ENCODE measurements around the gene DLX4.

The DLX4 gene

DNA sequence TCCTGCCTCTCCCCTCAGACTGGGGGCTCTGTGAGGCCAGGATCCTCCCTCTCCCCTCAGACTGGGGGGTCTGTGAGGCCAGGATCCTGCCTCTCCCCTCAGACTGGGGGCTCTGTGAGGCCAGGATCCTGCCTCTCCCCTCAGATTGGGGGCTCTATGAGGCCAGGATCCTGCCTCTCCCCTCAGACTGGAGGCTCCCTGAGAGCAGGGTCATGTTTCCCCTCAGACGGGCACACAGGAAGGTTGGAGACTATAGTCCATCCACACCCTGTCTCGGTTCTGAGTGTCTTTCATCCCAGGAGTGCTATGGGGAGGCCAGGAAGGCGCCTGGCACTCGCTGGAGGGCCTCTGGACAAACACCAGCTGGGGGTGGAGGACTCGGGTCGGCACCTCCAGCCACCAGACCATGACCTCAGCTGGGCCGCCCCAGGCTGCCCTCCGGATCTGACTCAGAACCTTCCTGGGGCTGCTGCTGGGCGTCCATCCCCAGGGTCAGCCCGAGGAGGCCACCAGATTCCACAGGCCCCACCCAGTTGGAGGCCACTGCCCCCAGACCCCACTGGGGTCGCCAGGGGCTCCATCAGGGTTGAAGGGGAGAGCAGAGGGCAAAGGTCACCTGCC lies 21.9 kb upstream of the DLX4 start:
- no peak for DNase-seq (ENCODE audit: low read depth in 2 of 2)

DNA sequence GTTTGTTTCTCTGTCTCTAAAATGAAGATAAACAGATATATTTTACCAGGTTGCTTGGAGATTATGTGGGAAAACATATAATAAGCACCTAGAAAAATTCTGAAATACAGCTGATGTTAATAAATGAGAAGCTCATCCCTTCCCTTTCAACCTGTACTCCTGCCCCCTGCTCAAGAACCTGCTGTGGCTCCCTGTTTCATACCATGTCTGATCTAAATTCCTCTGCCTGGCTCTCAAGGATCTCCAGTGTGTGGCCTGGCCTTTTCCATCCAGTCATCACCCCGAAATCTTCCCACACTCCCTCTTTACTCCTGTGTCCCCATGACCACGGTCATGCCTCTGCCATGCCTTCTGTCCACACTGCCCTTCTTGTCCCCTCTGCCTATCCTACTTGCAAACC lies 19.4 kb upstream of the DLX4 start:
- no peak for DNase-seq (ENCODE audit: low read depth in 2 of 2)

DNA sequence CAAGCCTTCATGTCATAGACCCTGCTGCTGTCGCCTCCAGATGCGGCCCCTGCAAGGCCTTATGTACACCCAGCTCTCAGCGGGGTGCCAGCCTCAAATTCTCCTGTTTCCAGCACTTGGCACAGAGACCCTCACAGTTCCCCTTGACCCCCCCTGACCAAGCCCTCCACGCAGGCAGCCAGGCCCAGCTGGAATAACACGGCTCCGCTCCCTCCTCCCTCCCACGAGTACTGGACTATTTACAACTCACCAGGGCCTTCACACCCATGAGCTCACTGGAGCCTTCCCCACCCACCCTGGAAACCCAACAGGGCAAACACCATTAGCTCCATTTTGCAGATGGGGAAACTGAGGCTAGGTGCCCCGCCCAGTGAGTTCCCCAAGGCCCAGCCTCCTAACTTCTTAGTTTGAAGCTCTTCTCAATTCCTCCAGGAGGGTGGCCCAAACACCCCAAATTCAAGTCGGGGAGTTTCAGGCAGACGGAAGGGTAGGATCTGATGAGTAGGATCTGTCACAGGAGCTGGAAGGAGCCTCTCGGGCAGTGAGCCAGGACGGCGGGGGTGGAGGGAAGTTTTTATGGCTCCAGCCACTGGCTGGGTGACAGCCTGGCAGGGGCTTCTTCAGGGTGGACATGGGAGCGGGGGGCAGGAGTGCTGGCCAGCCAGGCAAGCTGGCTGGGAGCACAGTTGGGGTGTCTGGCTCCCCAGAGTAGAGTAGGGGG lies 17.5 kb upstream of the DLX4 start:
- no peak for DNase-seq (ENCODE audit: low read depth in 2 of 2)

DNA sequence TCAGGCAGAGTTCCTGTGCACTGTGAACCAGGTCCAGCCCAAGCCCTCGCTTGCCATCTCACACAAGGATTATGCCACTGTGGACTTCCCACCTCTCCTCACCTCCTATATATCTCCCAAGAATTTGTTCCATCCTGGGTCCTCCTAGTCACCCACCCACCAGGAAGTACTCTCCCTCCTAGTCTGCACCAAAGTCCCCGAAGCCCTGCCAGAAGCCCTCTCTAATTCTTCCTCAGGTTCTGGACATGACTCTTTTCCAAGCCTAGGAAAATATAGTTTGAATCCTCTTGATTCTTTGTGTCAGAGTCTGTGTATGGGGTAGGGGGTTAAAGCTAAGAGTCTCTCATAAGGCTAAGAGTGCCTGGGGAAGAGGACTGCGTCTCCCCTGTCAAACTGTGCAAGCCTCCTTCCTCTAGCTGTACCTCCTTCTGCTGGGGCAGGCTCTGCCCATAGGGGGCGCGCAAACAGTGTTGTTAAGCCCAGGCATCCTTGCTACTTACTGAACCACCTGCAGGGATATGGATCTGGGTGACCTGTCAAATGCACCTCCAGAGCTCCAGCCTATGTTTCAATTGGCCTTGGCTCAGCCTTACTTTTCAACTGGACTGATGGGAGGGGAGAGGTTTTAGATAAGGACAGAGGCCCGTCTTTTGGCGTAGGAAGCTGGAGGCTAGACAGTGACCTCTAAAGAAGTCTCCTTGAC lies 16.6 kb upstream of the DLX4 start:
- peak; percentile 75 for DNase-seq (ENCODE audit: low read depth in 2 of 2)

DNA sequence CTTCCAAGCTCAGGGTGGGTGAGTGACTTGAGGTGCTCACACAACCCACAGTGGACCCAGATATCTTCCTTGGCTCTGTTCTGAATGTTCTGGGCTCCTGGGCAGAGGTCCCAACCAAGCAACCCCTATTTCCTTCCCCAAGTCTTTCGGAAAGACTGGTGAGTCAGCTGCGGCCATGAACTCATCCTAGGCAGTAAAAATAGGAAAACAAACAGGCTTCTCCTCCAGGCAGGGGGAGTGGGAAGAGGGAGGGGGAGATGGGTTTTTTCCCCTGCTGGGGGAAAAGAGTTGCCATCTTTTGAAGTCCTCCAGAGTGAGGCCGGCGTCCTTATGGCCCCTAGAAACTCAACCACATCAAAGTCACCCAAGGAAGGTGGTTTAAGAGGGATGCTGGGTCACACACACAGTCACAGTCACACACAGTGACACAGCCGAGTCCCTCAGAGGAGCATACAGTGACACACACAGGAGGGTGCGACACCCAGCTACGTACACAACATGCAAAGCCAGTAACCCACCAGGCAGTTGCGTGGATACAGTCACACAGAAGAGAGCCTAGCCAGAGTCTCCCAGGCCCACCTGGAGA lies 16.0 kb upstream of the DLX4 start:
- DNase-seq (ENCODE audit: low read depth in 2 of 2) = no peak

DNA sequence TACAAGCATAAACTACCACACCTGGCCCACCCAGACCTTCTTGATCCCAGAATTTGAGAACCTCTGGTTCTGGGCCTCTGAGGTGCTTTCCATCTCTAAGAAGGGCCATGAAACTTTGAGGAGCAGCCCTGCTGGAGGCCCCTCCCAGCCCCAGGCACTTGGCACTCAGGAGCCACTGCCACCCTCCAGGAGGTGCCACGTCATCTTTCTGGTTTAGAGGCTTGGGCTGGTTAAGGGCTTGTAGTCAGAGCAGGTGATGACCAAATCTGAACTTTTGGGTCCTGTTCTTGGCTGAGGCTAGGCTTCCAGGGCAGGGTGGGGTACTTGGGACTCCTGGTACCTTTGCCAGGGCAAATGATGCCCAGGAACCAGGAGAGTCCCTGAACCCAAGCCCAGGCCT lies 13.8 kb upstream of the DLX4 start:
- no peak for DNase-seq (ENCODE audit: low read depth in 2 of 2)

DNA sequence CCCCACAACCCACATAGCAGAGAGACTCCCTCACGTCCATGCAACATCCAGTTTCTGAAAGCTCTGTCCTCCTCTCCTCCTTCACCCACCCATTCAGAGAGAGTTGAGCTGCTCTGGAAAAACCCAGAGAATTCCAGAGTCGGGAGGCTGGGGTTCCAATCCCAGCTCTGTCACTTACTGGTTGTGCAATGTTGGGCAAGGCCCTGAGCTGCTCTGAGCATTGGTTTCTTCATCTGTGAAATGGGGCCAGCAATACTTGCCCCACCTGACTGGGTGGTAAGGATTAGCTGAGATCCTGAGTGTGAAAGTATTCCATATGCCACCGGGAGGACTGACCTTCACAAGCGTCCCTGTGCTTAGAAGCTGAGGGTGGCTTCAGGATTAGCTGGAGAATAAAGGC lies 12.2 kb upstream of the DLX4 start:
- no peak for DNase-seq (ENCODE audit: low read depth in 2 of 2)

DNA sequence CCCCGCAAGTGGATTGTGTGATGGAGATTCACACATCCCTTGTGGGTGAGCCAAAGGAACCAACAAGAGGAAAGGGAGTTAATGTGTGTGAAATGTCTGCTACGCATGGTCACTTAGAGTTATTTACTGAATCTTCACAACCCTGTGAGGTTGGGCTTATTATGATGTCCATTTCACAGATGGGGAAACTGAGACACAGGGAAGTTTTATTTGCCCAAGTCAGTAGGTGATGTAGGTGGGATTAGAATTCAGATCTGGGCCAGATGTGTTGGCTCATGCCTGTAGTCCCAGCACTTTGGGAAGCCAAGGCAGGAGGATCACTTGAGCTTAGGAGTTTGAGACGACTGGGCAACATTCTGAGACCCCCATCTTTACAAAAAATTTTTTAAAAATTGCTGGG lies 11.6 kb upstream of the DLX4 start:
- no peak for DNase-seq (ENCODE audit: low read depth in 2 of 2)

DNA sequence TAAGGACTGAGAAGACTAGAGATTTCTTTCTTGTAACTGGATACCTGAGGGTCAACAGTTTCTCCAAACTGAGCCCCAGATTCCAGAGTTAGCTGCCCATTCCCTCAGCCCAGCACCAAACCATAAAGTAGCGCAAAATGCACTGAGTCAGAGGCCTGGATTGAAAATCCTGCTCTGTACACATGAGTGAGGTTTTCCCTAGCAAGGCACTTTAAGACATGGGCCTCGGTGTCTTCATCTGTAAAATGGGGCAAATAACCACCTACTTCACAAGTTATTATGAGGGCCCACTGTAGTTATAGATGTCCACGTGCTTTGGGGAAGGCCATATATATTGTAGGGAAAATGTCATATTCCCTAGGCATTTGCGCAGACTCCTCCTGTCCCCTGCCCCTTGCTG lies 10.3 kb upstream of the DLX4 start:
- no peak for DNase-seq (ENCODE audit: low read depth in 2 of 2)

DNA sequence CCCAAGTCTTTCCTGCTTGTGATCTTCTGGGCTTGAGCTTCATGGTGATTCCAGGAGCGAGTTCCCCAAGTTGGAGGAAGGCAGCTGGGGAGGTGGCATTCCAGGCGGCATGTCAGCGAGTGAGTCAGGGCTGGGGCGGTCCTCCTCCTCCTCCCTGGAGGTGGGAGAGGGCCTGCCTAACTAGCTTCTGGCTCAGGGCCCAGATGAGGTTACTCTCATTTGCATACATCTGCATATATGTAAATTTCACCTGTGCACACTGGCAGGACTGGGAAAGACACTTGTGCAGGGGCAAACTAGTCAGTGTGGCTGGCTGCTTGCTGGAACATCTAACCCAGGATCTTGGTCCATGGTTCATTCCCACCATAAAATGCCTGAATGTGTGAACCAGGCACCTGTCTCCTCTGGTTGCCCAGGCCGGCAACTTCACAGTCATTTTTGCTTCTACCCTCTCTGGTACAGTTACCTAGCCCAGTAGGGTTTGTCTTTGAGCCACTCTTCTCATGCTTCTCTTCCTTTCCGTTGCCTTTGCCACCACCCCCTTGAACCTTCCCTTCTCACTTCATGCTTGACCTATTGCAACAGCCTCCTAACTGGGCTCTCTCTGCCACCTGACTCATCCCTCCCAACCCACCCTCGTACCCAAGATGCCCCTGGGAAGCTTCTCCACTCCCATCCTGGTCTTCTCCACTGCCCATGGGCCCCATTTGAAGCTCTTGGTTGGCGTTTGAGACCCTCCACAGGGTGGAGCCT lies 9.6 kb upstream of the DLX4 start:
- no peak for DNase-seq (ENCODE audit: low read depth in 2 of 2)

DNA sequence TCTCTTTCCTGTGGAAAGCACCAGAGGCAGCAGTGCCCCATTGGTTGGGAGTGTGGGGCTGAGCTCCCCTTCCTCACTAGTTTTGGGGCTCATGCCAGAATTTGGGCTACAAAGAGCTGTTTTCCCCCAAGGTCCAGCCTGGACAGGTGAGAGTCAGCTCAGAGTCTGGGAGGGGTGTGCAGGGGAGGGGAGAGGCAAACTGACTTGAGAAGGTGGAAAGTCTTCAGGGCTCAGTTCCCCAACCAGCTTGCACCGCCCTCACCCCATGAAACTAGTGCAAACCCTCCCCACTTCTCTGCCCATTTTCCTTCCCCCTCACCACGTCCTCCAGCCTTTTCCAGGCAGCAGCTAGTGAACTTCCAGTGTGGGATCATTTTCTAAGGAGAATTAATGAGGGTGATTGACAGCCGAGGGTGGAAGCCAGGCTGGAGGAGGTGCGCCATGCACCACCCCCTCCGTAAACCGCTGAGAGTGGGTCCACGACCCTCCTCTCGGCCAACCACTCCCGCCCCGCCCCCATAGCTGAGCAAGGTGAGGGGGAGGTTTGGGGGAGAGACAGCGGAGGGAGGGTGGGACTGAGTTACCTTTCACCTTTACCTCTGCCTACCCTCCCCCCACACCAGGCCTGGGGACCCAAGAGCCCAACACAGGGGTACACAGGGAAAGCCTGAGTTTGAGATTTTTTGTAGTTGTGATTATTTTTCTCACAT lies 6.2 kb upstream of the DLX4 start:
- no peak for DNase-seq (ENCODE audit: low read depth in 2 of 2)

DNA sequence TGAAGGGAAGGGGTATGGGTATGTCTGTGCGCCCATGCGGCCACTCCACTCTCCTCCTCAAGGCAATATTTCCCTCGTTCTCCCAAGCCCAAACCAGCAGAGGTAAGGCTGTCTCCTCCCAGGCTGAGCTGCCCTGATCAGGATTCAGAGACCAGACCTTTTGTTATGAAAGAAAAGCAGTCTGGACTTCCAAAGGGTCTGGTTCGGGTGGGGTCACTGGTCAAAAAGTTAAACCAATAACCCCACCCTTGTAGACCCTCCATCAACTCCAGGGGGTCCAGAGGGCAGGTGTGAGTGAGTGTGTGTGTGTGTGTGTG lies 5.7 kb upstream of the DLX4 start:
- DNase-seq (ENCODE audit: low read depth in 2 of 2) = no peak

DNA sequence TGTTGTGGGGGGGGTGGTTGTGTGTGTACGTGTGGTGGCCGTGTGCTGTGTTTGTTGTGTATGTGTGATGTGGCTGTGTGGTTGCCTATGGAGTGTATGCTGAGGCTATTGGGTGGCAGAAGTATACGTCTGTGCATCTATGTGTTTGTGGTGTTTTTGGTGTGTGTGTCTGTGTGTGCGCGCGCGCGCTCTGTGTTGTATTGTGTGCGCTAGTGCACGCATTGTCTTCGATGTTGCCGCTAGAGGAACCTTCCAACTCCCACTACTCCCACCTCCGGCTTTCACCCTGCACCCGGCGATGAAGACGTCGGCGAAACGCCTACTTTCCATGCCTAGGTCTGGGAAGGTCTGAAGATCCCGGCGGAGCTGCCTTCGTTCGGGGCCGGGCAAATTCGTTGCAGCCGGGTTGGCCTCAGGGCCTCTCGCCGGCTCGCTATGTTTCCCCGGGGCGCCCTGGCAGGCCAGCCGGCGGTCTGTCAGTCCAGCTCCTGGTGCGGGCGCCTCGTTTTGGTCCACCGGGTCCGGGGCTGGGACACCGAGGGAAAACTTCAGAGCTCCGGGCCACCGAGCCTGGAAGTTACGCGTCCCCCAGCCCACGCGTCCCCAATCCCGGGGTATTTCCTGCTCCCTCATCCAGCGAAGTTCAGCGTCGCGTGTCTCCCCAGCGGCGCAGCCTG lies 5.2 kb upstream of the DLX4 start:
- DNase-seq (ENCODE audit: low read depth in 2 of 2) = no peak

DNA sequence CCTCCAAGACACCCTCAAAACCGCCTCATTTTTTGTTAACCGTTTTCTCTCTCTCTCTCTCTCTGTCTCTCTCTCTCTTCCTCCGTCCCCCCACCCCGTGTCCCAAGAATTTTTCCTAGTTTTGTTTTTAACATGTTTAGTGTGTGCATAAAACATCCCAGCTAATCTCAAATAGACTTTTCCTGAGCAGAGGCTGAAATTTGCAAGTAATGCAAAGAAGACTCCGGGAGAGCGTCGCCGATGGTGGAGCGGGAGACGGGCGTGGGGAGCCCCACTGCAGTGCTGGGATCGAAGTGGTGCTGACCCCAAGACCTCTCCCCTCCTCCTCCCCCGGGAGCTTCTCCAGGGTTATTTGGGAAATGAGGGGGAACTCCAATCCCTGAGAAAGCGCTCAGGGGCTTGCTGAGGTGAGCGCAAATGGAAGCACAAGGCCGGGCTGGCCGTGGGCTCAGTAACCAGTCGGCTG lies 4.7 kb upstream of the DLX4 start:
- DNase-seq (ENCODE audit: low read depth in 2 of 2) = no peak

DNA sequence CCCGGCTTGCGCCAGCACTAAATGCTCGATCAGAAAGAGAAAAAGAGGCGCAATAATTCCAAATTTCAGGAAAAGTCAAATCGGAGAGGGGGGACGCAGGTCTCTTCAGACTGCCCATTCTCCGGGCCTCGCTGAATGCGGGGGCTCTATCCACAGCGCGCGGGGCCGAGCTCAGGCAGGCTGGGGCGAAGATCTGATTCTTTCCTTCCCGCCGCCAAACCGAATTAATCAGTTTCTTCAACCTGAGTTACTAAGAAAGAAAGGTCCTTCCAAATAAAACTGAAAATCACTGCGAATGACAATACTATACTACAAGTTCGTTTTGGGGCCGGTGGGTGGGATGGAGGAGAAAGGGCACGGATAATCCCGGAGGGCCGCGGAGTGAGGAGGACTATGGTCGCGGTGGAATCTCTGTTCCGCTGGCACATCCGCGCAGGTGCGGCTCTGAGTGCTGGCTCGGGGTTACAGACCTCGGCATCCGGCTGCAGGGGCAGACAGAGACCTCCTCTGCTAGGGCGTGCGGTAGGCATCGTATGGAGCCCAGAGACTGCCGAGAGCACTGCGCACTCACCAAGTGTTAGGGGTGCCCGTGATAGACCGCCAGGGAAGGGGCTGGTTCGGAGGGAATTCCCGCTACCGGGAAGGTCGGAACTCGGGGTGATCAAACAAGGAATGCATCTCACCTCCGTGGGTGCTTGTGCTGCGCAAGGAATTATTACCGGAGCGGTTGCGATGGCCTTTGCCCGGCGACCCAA lies 4.0 kb upstream of the DLX4 start:
- DNase-seq (ENCODE audit: low read depth in 2 of 2) = no peak

DNA sequence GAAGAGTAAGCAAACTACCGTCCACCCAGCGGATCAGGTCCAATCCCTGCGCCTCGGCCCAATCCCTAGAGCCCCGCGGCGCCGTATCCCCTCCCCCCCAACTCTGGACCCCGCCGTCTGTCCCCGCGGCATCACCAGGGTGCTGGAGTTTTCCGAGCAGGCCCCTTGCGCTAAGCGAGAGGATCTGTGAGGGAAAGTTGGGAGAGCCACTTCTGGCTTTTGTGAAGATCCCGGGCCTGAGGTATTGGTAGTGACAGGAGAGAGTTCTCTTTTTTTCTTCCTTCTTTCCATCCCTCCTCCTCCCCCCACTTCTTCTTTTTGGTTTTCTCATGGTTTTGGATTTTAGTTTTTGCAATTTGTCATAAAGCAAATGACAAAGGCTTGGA lies 3.5 kb upstream of the DLX4 start:
- no peak for DNase-seq (ENCODE audit: low read depth in 2 of 2)

DNA sequence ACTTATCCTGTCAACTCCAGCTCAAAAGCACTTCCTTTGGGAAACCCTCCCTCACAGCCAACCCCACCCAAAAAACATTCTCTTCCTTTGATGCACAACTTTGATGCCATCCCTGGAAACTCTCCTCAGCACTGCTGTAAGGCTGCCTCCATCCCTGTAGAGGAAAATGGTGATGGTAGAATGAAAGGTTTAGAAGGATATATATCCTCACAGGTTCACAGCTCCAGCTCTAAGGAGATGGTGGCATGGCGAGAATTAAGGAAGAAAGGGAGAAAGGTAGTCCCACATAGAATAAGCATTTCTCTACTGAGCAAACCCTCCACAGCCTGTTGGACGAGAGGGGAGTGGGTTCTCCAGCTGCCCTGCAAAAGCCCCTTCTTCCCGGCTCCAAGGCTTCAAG lies 2.2 kb upstream of the DLX4 start:
- no peak for DNase-seq (ENCODE audit: low read depth in 2 of 2)

DNA sequence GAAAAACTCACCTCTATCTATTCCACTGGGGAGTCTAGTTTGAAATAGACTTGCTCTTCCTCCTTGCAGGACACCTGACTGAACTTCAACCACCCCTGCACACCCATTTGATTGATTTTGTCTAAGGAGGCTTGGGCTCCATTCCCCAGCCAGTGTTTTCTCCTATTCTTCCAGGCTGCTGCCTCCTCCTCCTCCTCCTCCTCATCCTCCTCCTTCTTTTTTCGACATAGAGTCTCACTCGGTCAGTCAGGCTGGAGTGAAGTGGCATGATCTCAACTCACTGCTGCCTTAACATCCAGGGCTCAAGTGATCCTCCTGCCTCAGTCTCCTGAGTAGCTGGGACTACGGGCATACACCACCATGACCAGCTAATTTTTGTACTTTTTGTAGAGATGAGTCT lies 1.8 kb upstream of the DLX4 start:
- DNase-seq (ENCODE audit: low read depth in 2 of 2) = no peak

DNA sequence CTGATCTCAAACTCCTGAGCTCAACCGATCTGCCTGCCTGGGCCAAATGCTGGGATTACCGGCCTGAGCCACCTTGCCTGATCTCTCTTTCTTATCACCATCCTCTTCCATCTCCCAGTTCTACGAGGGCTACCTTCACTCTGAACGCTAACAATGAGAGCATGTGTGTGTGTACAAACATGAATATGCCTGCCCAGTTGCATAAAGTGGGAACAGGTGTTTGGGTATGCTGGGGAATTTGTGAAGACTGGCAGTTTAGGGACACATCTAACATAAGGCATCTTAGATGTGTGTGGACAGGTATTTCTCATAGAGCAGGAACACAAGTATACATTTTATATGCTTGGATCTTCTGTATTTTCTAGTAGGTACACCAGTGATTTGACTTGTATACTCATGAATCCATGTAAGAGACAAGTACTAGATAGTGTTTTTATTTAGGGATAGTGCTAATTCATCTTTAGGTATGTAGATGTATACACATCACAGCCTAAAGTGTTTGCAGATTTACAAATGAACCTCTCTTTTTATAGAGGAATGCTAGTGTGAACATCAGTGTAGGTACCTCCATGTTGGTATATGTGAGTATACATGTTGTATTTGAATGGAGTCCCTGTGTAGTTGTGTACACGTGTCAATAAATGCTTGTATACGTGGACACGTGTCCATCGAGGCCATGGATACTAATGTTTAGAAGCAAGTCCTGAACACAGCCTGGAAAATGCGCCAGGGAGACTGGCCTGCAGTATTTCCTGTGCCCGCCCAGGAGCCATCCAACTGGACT lies 1.2 kb upstream of the DLX4 start:
- DNase-seq (ENCODE audit: low read depth in 2 of 2) = no peak

All from stimulated activated CD8-positive, alpha-beta memory T cell treated with anti-CD3 and anti-CD28 coated beads, Interleukin-2, amount 100 ng/mL, for 48 hours (primary cell).